DOHH2 (cell line): ENCODE measurements around the gene GPSM3.
"Not testable (repeated sequence)": the region's sequence is repeated elsewhere in the genome, so short reads cannot be mapped to it uniquely, and the experiment has no call there.

Experiments used
- EZH2phosphoT487 ChIP-seq: fragments of 200-600 bp; sonication (generic); IDR thresholded peaks from 2 replicates; pipeline ENCODE4 v1.6.1; 2017; ENCODE audit warnings: borderline replicate concordance, mild to moderate bottlenecking, antibody characterized with exemption, low read length, moderate library complexity, mixed read lengths
- TF ChIP-seq, protein P1 (sequence below): fragments of 200-600 bp; sonication (generic); IDR thresholded peaks from one replicate; pipeline ENCODE4 v1.5.1; 2014; ENCODE audit warnings: antibody characterized with exemption, mild to moderate bottlenecking, low read depth, low read length; ENCODE audit not compliant: poor library complexity, severe bottlenecking

DNA sequence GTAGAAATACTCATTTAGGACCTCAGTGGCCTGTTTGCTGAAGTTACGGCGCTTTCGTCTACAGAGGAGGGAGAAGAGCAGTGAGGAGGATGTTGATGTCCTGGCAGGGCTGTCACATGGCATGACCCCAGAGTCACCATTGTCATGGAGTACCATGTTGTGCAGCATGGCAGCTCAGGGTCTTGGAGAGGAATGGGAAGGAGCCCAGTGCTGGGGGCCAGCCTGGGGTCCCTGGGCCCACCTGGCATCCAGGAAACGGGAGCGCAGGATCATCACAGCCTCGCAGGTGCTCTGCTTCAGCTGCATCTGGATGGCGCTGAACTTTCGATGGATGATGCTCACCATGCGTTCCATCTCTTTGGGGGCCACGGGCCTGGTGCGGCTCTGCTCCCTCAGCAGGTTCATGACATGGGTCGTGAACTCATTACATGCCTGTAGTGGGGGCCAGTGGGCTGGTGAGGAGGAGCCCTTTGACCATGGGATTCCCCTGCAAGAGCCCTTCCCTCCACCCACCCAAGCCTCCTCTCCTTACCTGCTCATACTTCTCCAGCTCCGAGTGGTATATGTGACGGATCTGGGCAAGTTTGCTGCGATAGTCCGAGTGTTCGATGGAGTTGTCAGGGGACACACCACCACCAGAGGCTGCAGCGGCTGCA is 4.6 kb downstream of the GPSM3 start:
- TF ChIP-seq, protein P1, sequence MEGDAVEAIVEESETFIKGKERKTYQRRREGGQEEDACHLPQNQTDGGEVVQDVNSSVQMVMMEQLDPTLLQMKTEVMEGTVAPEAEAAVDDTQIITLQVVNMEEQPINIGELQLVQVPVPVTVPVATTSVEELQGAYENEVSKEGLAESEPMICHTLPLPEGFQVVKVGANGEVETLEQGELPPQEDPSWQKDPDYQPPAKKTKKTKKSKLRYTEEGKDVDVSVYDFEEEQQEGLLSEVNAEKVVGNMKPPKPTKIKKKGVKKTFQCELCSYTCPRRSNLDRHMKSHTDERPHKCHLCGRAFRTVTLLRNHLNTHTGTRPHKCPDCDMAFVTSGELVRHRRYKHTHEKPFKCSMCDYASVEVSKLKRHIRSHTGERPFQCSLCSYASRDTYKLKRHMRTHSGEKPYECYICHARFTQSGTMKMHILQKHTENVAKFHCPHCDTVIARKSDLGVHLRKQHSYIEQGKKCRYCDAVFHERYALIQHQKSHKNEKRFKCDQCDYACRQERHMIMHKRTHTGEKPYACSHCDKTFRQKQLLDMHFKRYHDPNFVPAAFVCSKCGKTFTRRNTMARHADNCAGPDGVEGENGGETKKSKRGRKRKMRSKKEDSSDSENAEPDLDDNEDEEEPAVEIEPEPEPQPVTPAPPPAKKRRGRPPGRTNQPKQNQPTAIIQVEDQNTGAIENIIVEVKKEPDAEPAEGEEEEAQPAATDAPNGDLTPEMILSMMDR: not testable (repeated sequence)
- TF ChIP-seq EZH2phosphoT487: not testable (repeated sequence)
